ENCODE measurements around the gene DOCK10. TPM values are rescaled to one million over a fixed set of nuclear protein-coding genes. Genes with fewer than 3 reads are reported as not detected.
"Not testable (repeated sequence)": the region's sequence is repeated elsewhere in the genome, so short reads cannot be mapped to it uniquely, and the experiment has no call there.

The DOCK10 gene
- total and polyA plus RNA-seq, 11 donors: 0.31 to 28.6 (median 2.0) TPM

GRCh38 chr2:225056330-225057073 lies 14.2 kb upstream of the DOCK10 start:
- DNase-seq: no peak
- no peaks in the 10 kb centered on the region for H3K27me3 ChIP-seq
- 86 to 91% (median 89%) methylated on average over 2 of the region's 2 CpGs for WGBS, 4 donors
- H3K27ac ChIP-seq: no peak overlapping the region
- no peaks in the 10 kb centered on the region for H3K36me3 ChIP-seq
- intact Hi-C loops (cut with DNase I): no loop called here
- H3K4me1 ChIP-seq: no peaks in the 10 kb centered on the region
- no peak for TF ChIP-seq POLR2A (IDR thresholded peaks at IDR 0.05)
- TF ChIP-seq CTCF (IDR thresholded peaks at IDR 0.05): no peak
- H3K4me3 ChIP-seq: no peak overlapping the region
- H3K9me3 ChIP-seq: peaks cover 0 to 11% (median 0%) of the 10 kb centered on the region in 12 donors
- ATAC-seq: no peak

GRCh38 chr2:225055714-225056113 lies 13.4 kb upstream of the DOCK10 start:
- H3K36me3 ChIP-seq: no peaks in the 10 kb centered on the region
- no peak for TF ChIP-seq CTCF (IDR thresholded peaks at IDR 0.05)
- no peak for TF ChIP-seq POLR2A (IDR thresholded peaks at IDR 0.05)
- peaks cover 0 to 11% (median 0%) of the 10 kb centered on the region in 12 donors for H3K9me3 ChIP-seq
- no peak for ATAC-seq
- no peaks in the 10 kb centered on the region for H3K4me1 ChIP-seq
- intact Hi-C loops (cut with DNase I): no loop called here
- WGBS, 4 donors: 83 to 93% (median 88%) methylated on average over 1 of the region's 1 CpG
- H3K4me3 ChIP-seq: no peak overlapping the region
- no peak for DNase-seq
- no peaks in the 10 kb centered on the region for H3K27me3 ChIP-seq
- H3K27ac ChIP-seq: no peak overlapping the region

GRCh38 chr2:225052703-225053102 lies 10.4 kb upstream of the DOCK10 start:
- Histone ChIP-seq H3K4me1 (no peaks in the 10 kb centered on the region), H3K27ac (peak overlapping the region in 1 of 12 donors; percentile 70), H3K27me3 (no peaks in the 10 kb centered on the region), H3K4me3 (no peak overlapping the region), H3K9me3 (no peaks in the 10 kb centered on the region), H3K36me3 (no peaks in the 10 kb centered on the region)
- DNase-seq: no peak
- TF ChIP-seq CTCF (IDR thresholded peaks at IDR 0.05) (no peak), POLR2A (IDR thresholded peaks at IDR 0.05) (no peak)
- no peak for ATAC-seq
- intact Hi-C loops (cut with DNase I): no loop called here

- H3K9me3 ChIP-seq; intact Hi-C loops (cut with DNase I); DNase-seq; H3K27ac ChIP-seq; ATAC-seq; H3K4me3 ChIP-seq; H3K4me1 ChIP-seq; H3K36me3 ChIP-seq: not testable (repeated sequence)
- 72 to 88% (median 84%) methylated on average over 4 of the region's 4 CpGs for WGBS, 4 donors
- H3K27me3 ChIP-seq: peaks cover 0 to 27% (median 12%) of the 10 kb centered on the region in 9 donors
Measured at GRCh38 chr2:225047502-225047901, 5.2 kb upstream of the DOCK10 start.

- Histone ChIP-seq H3K27me3 (peaks cover 0 to 43% (median 24%) of the 10 kb centered on the region in 9 donors), H3K27ac (peak overlapping the region in 1 of 12 donors; percentile 87), H3K36me3 (no peaks in the 10 kb centered on the region), H3K4me3 (peak overlapping the region in 9 of 12 donors; percentile 15 to 81 (median 57)), H3K9me3 (no peaks in the 10 kb centered on the region), H3K4me1 (peaks cover 0 to 32% (median 0%) of the 10 kb centered on the region in 12 donors)
- intact Hi-C loops (cut with DNase I): no loop called here
- WGBS, 4 donors: 14 to 39% (median 17%) methylated on average over 5 to 13 of the region's 13 CpGs
- DNase-seq (no peak), ATAC-seq (no peak)
- TF ChIP-seq POLR2A (IDR thresholded peaks at IDR 0.05) (no peak), CTCF (IDR thresholded peaks at IDR 0.05) (no peak)
Measured at GRCh38 chr2:225042800-225043167, 516 bp upstream of the DOCK10 start.

All from heart left ventricle (tissue), 16 donors.